HG03196 (cell line): Measurements from ENCODE around the gene CCDC51.
"Not testable (repeated sequence)": the region's sequence is repeated elsewhere in the genome, so short reads cannot be mapped to it uniquely, and the experiment has no call there.

Experiments used
- ATAC-seq: cut with Tn5 transposase; IDR thresholded peaks from one replicate; pipeline ENCODE4 v1.9.1; 2021; ENCODE audit not compliant: unreplicated experiment

CCDC51 gene

DNA sequence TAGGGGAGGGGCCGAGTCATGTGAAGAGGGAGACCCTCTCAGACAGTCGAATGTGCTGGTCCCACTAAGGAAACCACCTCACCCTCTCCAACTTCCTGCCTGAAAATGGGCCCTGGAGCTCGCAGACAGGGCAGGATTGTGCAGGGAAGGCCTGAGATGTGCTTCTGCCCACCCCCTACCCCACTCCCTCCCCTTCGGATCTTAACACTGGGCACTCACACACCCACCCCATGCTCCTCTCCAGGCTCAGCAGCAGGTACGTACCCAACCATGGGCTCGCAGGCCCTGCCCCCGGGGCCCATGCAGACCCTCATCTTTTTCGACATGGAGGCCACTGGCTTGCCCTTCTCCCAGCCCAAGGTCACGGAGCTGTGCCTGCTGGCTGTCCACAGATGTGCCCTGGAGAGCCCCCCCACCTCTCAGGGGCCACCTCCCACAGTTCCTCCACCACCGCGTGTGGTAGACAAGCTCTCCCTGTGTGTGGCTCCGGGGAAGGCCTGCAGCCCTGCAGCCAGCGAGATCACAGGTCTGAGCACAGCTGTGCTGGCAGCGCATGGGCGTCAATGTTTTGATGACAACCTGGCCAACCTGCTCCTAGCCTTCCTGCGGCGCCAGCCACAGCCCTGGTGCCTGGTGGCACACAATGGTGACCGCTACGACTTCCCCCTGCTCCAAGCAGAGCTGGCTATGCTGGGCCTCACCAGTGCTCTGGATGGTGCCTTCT, 26.6 kb upstream of the CCDC51 start:
- ATAC-seq = no peak

DNA sequence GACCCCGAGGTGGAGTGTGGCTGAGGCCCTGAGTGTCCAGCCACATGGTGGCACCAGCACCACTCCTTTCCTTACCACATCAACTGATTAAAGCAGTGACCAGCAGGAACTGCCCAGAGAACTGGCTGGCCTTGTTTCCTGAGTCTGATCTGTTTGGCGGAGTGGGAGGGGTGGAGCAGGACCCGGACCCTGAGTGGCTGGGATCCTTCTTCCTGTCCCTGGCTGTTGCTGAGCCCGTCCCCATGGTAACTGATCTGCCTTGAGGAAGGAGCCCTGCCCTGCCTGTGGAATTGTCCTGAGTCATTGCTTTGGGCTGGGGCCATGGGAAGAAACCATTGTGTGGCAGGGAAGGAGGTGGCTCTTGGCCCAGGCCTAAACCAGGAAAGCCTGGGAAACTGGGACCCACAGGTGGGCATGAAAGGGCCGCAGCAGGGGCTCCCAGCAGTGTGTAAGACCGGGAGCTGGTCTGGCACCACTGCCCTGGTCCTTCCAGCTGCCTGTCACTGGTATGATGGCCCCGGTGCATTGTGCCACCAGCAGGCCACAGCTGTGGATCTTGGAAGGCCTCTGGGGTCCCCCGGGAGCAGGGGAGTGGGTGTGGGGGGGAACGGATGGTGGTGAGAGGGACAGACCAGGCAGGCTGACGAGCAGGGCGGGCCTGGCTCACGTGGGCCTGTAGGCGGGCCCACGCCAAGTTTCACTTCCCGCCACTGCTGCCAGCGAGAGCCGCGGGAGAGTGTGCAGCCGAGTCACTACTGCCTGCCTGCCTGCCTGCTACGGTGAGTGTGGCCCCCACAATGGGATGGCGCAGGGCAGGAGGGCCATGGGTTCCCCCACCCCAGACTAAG, 25.8 kb upstream of the CCDC51 start:
- peak; percentile 68 for ATAC-seq

DNA sequence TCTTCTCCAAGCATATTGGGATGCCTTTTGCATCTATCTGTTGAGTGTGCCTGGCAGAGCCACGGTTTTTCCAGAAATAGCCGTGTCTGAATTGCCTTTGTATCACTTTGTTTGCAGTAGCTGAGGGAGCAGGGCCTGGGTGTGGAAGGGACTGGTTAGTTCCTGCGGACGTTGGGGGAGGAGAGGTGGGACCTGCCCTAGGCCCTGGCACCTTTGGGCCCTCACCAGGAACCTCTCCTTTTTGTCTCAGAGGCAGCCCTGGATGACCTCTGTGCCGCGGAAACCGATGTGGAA, 25.3 kb upstream of the CCDC51 start:
- ATAC-seq = no peak

DNA sequence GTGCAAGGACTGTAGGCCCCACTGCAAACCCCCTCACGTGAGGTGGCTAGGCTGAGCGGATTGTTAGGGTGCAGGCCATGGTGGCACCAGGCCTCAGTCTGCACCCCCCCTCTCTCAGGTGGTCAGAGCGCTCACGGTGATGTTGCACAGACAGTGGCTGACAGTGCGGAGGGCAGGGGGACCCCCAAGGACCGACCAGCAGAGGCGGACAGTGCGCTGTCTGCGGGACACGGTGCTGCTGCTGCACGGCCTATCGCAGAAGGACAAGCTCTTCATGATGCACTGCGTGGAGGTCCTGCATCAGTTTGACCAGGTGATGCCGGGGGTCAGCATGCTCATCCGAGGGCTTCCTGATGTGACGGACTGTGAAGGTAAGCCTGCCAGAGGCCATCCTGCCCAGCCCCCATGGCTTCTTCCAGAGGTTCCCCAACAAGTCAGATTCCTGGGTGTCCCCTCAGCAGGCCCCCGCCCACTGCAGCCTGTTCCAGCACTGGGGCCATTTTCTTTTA, 24.8 kb upstream of the CCDC51 start:
- no peak for ATAC-seq

DNA sequence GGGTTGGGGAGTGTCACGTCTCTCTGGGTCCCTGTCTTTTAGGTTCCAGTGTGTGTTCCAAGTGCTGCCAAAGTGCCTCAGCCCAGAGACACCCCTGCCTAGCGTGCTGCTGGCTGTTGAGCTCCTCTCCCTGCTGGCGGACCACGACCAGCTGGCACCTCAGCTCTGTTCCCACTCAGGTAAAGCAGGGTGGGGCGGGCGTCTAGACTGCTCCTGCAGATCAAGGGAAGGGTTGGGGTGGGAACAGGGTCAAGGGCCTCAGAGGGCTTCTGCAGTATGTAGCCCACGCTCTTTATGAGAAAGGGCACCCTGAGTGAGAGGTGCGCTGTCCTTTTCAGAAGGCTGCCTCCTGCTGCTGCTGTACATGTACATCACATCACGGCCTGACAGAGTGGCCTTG, 23.8 kb upstream of the CCDC51 start:
- no peak for ATAC-seq

DNA sequence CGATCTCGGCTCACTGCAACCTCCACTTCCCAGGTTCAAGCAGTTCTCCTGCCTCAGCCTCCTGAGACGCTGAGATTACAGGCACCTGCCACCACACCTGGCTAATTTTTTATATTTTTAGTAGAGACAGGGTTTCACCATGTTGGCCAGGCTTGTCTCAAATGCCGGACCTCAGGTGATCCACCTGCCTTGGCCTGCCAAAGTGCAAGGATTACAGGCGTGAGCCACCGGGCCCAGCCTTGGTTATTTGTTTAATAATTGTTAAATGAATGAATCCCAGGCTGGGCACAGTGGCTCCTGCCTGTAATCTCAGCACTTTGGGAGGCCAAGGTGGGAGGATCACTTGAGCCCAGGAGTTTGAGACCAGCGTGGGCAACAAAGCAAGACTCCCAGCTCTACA, 21.8 kb upstream of the CCDC51 start:
- ATAC-seq = not testable (repeated sequence)

DNA sequence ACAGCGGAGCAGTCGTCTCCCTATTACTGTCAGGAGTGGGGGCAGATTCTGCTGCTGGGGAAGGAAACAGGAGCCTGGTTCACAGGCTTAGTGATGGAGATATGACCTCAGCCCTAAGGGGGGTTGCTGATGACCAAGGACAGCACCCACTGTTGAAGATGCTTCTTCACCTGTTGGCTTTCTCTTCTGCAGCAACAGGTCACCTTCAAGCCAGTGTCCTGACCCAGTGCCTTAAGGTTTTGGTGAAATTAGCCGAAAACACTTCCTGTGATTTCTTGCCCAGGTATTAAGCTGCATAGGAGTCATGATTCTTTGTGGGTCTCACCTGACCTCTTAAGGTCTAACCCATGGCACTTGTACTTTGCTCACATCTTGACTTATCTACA, 20.6 kb upstream of the CCDC51 start:
- ATAC-seq = no peak

DNA sequence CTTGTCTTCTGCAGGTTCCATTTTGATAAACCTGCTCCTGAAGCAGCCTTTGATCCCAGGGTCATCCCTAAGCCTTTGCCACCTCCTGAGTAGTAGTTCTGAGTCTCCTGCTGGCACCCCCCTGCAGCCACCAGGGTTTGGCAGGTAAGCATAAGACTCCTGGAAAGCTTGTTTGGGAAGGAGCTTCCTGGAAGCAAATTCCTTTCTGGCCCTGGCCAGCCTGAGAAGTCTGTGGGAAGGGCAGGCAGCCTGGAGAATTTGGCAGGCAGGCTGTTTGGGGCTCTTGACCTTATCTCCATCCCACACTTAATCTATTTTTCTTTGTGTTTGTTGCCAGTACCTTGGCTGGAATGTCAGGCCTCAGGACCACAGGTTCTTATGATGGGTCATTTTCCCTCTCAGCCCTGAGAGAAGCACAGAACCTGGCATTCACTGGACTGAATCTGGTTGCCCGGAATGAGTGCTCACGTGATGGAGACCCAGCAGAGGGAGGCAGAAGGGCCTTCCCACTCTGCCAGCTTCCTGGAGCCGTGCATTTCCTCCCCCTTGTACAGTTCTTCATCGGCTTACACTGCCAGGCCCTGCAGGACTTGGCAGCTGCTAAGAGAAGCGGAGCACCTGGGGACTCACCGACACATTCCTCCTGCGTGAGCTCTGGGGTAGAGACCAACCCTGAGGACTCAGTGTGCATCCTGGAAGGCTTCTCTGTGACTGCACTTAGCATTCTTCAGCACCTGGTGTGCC, 20.0 kb upstream of the CCDC51 start:
- no peak for ATAC-seq

DNA sequence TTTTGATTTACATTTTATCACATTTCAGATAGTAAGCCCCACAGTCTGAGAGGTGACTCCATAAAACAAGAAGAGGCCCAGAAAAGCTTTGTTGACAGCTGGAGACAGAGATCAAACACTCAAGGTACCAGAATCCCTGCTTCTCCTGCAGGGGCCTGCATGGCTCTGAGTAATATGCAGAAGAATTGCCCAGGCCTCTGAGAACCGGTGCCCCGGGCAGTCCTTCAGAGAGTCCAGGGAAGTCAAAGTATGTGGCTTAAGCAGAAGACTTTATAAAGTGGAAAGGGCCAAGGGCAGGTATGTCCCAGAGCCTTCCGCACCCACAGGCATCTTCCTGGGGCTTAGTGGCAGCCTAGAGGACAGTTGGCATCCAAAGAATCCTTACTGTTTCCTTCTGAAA, 19.4 kb upstream of the CCDC51 start:
- ATAC-seq = no peak

DNA sequence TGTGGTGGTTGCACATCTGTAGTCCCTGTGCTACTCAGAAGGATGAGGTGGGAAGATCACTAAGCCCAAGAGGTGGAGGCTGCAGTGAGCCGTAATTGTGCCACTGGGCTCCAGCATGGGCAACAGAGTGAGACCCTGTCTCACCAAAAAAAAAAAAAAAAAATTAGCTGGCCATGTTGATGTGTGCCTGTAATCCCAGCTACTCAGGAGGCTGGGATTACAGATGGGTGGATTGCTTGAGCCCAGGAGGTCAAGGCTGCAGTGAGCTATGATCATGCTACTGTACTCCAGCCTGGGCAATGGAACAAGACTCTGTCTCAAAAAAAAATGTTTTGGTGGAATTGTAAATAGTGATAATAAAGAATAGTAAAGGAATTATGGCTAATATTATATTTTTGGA, 16.5 kb upstream of the CCDC51 start:
- no peak for ATAC-seq

DNA sequence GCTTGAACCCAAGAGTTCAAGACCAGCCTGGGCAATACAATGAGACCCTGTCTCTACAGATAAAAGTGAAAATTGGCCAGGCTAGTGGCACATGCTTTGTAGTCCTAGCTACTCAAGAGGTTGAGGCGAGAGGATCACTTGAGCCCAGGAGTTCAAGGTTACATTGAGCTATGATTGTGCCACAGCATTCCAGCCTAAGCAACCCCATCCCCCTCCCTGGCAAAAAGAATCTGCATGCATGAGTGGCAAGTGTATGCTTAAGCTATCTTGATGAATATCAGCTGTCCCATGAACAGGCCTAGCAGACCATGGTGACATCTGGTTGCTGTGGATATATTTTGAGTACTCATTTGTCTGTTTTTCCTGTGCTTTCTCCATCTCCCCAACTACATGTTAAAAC, 11.4 kb upstream of the CCDC51 start:
- ATAC-seq = no peak

DNA sequence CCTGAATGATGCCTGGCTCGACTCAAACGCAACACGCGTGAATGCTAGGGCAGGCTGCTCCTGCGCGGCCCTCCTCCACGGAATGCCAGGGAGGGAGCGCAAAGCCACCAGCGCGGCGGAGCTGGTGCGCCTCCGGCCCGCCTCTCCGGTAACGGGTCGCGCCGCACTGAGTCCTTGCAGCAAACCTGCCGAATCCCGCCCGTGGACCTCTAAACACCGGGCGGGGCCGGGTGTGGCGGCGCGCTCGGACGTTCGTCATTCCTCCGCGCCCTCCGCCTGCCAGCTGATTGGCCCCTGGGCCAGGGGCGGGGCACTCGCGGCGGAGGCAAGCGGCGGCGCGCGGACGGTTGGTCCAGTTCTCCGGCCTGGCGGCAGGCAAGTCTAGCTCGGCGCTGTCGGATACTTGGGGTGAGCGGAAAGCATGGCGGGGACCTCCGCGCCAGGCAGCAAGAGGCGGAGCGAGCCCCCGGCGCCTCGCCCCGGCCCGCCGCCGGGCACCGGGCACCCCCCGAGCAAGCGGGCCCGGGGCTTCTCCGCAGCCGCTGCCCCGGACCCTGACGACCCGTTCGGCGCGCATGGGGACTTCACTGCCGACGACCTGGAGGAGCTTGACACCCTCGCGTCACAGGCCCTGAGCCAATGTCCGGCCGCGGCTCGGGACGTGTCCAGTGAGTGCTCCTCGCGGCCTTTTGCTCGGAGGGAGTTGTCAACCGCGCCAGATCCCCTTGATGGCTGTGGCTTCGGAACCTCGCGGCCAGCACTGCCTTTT, 6.7 kb upstream of the CCDC51 start, which contains the start of gene ATRIP:
TSS of gene ATRIP (plus strand) at position 313 of the 769 bp plus-strand sequence. CDS start at position 422, 109 bp downstream.
- ATAC-seq = peak; percentile 83

DNA sequence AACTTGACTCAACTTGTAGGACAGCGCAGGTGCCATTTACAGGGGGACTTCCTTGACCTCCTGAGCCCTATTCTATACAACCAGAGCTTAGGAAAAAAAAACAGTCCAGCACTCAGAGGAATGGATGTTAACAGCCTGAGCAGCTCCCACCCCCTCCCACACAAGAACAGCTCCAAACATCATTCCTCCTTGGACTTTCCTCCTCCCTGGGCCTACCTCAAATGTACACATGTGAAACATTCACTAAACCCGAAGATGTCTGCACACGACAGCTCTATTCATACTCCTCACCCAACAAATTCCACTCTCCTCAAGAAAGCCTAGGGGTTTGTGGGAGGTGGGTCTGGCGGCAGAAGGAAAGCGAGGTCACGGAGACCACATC, 6.1 kb upstream of the CCDC51 start:
- no peak for ATAC-seq

DNA sequence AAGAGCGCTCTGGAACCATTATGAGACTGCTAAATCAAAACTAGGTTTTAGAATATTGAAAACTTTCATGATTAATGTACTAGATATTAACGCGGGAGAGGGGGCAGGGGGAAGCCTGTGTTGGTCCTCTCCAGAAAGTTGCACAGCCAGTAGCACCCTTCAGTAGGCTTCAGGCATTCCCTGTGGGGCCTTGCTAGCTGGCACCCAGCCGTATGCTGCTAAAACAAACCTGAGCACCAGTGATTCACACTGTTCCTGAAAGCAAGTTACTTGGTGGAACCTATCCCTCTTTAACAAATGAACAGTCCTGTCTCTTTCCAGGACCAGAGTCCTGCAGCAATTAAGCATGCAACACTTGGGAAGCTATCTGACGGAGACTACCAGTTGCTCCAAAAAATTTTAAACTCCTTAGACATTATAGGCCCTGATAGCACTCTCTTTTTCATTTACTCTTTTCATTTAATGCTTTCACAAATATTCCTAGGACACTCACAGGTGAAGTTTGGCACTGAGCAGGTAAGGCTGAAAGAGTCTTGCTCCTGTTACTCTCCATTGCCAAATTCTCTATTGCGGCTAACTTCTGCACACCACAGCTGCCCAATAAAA, 5.5 kb upstream of the CCDC51 start:
- no peak for ATAC-seq

DNA sequence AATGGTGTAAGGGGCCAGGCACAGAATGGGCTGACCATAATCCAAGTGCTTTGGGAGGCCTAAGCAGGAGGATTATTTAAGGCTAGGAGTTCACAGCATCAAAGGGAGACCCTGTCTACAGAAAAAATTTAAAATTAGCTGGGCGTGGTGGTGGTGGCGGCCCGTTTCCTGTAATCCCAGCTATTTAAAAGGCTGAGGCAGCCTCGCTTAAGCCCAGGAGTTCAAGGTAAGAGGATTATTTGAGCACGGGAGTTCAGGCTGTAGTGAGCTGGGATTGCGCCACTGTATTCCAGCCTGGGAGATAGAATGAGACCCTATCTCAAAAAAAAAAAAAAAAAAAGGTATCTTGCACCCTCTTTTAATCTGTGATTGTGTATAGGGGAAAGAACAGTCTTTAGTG, 2.0 kb upstream of the CCDC51 start:
- ATAC-seq = no peak

DNA sequence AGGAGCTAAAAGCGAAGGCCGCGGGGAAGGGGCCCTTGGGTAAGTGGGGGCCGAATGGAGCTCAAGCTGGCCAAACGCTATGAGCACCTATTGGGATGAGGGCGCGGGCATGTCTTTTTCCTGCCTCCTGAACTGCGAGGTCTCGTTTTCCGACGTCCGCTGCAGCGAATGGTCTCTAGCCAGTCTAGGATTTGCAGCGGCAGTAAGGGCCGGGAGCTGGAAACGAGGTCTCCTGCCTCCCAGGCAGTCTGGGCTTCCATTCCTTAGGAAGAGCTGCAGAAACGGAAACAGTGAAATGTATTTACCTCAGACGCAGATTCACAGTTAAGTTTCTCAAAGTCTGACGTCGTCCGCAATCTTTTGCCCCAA, 655 bp upstream of the CCDC51 start:
- ATAC-seq = no peak

DNA sequence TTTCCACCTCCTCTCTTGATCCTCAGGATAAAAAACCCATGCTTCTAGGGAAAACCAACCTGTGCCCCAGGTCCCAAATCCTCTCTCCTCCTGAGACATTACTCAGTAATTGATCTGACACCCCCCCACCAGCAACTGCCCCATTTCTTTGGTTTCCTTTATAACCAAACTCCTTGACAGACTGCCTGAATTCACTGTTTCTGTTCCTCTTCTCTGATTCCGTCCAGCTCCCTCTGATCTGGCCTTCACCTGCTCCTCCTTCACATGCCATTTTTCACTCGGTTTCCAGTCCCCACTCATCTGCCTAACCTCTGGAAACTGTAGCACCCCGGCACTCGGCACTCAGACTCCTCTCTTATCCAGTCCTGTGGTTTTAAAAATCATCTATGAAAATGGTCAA, 2.1 kb downstream of the CCDC51 start:
- ATAC-seq = no peak

DNA sequence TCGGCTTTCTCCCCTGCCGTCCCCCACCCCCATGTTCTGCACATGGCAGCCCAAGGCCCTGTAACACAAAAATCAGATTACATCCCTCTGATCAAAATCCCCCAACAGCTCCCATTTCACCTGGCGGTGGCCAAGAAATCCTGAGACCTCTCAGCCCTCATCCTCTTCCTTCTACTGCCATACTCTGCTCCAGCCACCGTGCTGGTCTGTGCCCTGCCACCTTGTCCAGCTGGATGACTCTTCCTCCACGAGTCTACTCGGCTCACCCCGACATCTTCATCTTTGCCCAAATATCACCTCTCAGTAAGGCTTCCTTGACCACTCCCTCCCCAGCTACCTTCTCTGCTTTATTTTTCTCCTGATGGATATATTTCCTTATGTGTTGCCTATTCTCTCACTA, 3.1 kb downstream of the CCDC51 start:
- ATAC-seq = no peak

DNA sequence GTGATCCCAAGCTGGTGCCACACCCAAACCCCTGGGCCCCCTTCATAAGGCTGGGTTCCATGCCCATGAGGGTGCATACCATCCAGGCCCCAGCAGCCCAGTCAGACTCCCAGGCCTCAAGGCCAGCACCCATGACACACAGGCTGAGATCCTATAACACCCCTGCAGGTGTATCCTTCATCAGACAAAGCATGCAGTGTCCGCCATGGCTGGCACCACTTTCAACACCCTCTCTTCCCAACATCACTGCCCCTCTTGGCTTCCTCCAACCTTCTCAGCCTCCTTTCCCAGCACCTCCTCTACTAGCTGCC, 3.5 kb downstream of the CCDC51 start:
- ATAC-seq = no peak

DNA sequence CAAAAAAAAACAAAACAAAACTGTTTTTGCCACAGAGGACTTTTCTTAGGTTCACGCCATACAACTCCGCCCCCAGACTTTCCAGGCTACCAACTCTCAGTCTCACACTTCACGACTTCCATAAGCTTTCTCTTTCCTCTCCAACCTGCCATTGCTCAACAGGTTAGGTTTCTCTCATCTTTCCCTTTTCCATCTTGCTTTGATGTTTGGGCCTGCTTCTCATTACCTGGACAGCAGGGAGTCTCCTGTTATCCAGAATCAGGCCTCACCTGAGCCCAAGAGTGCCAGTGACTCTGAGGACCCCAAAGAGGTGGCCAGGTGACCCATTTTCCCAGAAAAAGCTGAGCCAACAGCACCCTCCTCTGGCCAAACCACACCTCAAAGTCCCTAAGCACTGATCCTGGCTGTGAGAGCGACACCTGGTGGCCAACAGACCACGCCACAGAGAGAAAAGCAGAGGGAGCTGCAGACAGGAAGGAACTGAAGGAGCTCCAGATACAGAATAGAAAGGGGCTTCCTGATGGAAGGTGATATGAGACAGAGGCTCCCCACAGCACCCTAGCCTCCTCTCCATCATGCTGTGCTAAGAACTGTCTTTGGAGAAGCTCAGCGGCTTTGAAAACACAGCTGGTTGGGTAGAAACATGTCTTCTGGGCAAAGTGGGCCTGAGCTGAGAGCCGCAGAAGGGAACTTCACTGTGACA, 4.0 kb downstream of the CCDC51 start:
- ATAC-seq = peak; percentile 29
